H9 (cell line): ENCODE measurements around the gene PNKD. TPM values are rescaled to one million over a fixed set of nuclear protein-coding genes. Genes with fewer than 3 reads are reported as not detected.

Experiments
- DNase-seq: peaks from one replicate; pipeline ENCODE4 v3.0.0-alpha.2; 2017
- H2AFZ ChIP-seq: one replicate; pipeline ENCODE4 v1.6.1; 2013; ENCODE audit warnings: mild to moderate bottlenecking, low read length, control low read depth, moderate library complexity
- H2AK5ac ChIP-seq: 2 replicates; pipeline ENCODE4 v1.6.1; 2013; ENCODE audit warnings: low read length, control low read depth, mixed read lengths; ENCODE audit not compliant: insufficient read length
- H2BK120ac ChIP-seq: one replicate; pipeline ENCODE4 v1.6.1; 2013; ENCODE audit warnings: low read depth, mild to moderate bottlenecking, low read length, control low read depth, inconsistent platforms; ENCODE audit not compliant: poor library complexity, severe bottlenecking
- H2BK12ac ChIP-seq: 2 replicates; pipeline ENCODE4 v1.6.1; 2013; ENCODE audit warnings: low read length, control low read depth, mixed read lengths, low read depth; ENCODE audit not compliant: insufficient read length
- H2BK15ac ChIP-seq: 2 replicates; pipeline ENCODE4 v1.6.1; 2013; ENCODE audit warnings: low read depth, low read length, control low read depth
- H2BK20ac ChIP-seq: one replicate; pipeline ENCODE4 v1.6.1; 2013; ENCODE audit warnings: low read depth, mild to moderate bottlenecking, low read length, control low read depth, inconsistent platforms; ENCODE audit not compliant: poor library complexity, severe bottlenecking
- H2BK5ac ChIP-seq: 2 replicates; pipeline ENCODE4 v1.6.1; 2013; ENCODE audit warnings: low read length, control low read depth, mixed read lengths; ENCODE audit not compliant: insufficient read length
- H3K14ac ChIP-seq: 2 replicates; pipeline ENCODE4 v1.6.1; 2013; ENCODE audit warnings: low read length, control low read depth; ENCODE audit not compliant: insufficient read depth
- H3K18ac ChIP-seq: 2 replicates; pipeline ENCODE4 v1.6.1; 2013; ENCODE audit warnings: low read depth, mild to moderate bottlenecking, mixed read lengths, low read length, control low read depth; ENCODE audit not compliant: insufficient read length
- H3K23ac ChIP-seq: 2 replicates; pipeline ENCODE4 v1.6.1; 2013; ENCODE audit warnings: low read length, control low read depth, mixed read lengths, low read depth; ENCODE audit not compliant: insufficient read length
- H3K23me2 ChIP-seq: 2 replicates; pipeline ENCODE4 v1.6.1; 2013; ENCODE audit warnings: low read depth, mild to moderate bottlenecking, mixed read lengths, low read length, control low read depth; ENCODE audit not compliant: insufficient read length, poor library complexity, severe bottlenecking
- H3K27ac ChIP-seq: 2 replicates; pipeline ENCODE4 v1.5.1; 2013; ENCODE audit warnings: low read length, control low read depth, mixed read lengths, low read depth; ENCODE audit not compliant: insufficient read length
- H3K27me3 ChIP-seq: 2 replicates; pipeline ENCODE4 v1.6.1; 2013; ENCODE audit warnings: low read length, control low read depth, inconsistent platforms; ENCODE audit not compliant: insufficient read depth
- H3K4ac ChIP-seq: 2 replicates; pipeline ENCODE4 v1.6.1; 2013; ENCODE audit warnings: low read depth, mild to moderate bottlenecking, control low read depth, inconsistent platforms, low read length, moderate library complexity
- H3K4me1 ChIP-seq: 2 replicates; pipeline ENCODE4 v1.6.1; 2013; ENCODE audit warnings: low read length, control low read depth, inconsistent platforms; ENCODE audit not compliant: insufficient read depth
- H3K4me2 ChIP-seq: 2 replicates; pipeline ENCODE4 v1.6.1; 2013; ENCODE audit warnings: low read length, control low read depth, mixed read lengths; ENCODE audit not compliant: insufficient read length, insufficient read depth
- H3K56ac ChIP-seq: 2 replicates; pipeline ENCODE4 v1.6.1; 2013; ENCODE audit warnings: low read depth, mild to moderate bottlenecking, mixed read lengths, low read length, control low read depth; ENCODE audit not compliant: insufficient read length
- H3K79me1 ChIP-seq: 2 replicates; pipeline ENCODE4 v1.6.1; 2013; ENCODE audit warnings: low read depth, mild to moderate bottlenecking, moderate library complexity, low read length, control low read depth, inconsistent platforms; ENCODE audit not compliant: insufficient read depth, poor library complexity, severe bottlenecking
- H3K79me2 ChIP-seq: 2 replicates; pipeline ENCODE4 v1.6.1; 2013; ENCODE audit warnings: low read length, control low read depth, inconsistent platforms; ENCODE audit not compliant: insufficient read depth
- H3K9ac ChIP-seq: 2 replicates; pipeline ENCODE4 v1.6.1; 2013; ENCODE audit warnings: low read length, control low read depth, mixed read lengths; ENCODE audit not compliant: insufficient read length; ENCODE audit errors: extremely low read depth
- H3K9me3 ChIP-seq: one replicate; pipeline ENCODE4 v1.6.1; 2013; ENCODE audit warnings: low read depth, low read length, inconsistent platforms; ENCODE audit not compliant: control insufficient read depth
- H3T11ph ChIP-seq: one replicate; pipeline ENCODE4 v1.6.1; 2013; ENCODE audit warnings: mild to moderate bottlenecking, low read length, control low read depth, inconsistent platforms
- H4K20me1 ChIP-seq: one replicate; pipeline ENCODE4 v1.6.1; 2013; ENCODE audit not compliant: control insufficient read depth, insufficient read length, insufficient read depth
- H4K5ac ChIP-seq: 2 replicates; pipeline ENCODE4 v1.6.1; 2013; ENCODE audit warnings: low read depth, mild to moderate bottlenecking, mixed read lengths, low read length, control low read depth; ENCODE audit not compliant: insufficient read length
- H4K8ac ChIP-seq: replicated peaks from 2 replicates; pipeline ENCODE4 v1.6.1; 2013; ENCODE audit warnings: low read length, control low read depth, mixed read lengths, low read depth; ENCODE audit not compliant: insufficient read length
- H4K91ac ChIP-seq: 2 replicates; pipeline ENCODE4 v1.6.1; 2013; ENCODE audit warnings: low read depth, mild to moderate bottlenecking, moderate library complexity, mixed read lengths, low read length, control low read depth; ENCODE audit not compliant: insufficient read length
- H3K27ac Mint-ChIP-seq, 3 experiments: 2 replicates in 2 of 3; 3 replicates in 1 of 3; pipeline ENCODE4 v1.8.0; 2020 to 2021; ENCODE audit warnings: mixed read lengths in 3 of 3, mild to moderate bottlenecking in 1 of 3, moderate library complexity in 1 of 3
- H3K27me3 Mint-ChIP-seq: 2 replicates; pipeline ENCODE4 v1.8.0; 2021; ENCODE audit warnings: low read depth, mild to moderate bottlenecking, moderate library complexity, mixed read lengths
- H3K36me3 Mint-ChIP-seq, 3 experiments: 2 replicates in 2 of 3; 3 replicates in 1 of 3; pipeline ENCODE4 v1.8.0; 2020 to 2021; ENCODE audit warnings: low read depth in 3 of 3, mixed read lengths in 3 of 3; ENCODE audit not compliant: insufficient read depth in 1 of 3
- H3K4me1 Mint-ChIP-seq, 2 experiments: 2 replicates each; pipeline ENCODE4 v1.8.0; 2020; ENCODE audit warnings: mixed read lengths in 2 of 2
- H3K4me3 Mint-ChIP-seq, 2 experiments: 2 replicates in 1 of 2; 3 replicates in 1 of 2; pipeline ENCODE4 v1.8.0; 2020 to 2021; ENCODE audit warnings: mild to moderate bottlenecking in 2 of 2, mixed read lengths in 2 of 2, moderate library complexity in 1 of 2
- H3K9me3 Mint-ChIP-seq, 2 experiments: 2 replicates in 1 of 2; 3 replicates in 1 of 2; pipeline ENCODE4 v1.8.0; 2020; ENCODE audit warnings: mild to moderate bottlenecking in 2 of 2, mixed read lengths in 2 of 2, moderate library complexity in 1 of 2
- CTCF ChIP-seq: fragments of 200-600 bp; sonication (generic); conservative IDR thresholded peaks from 3 replicates; pipeline ENCODE4 v1.8.0; 2021; ENCODE audit warnings: antibody characterized with exemption, mild to moderate bottlenecking
- WGBS: extraction: QIAGEN DNeasy Blood & Tissue Kit; methylation state at CpG from one replicate; pipeline ENCODE4 v1.1.7; 2013; ENCODE audit warnings: missing lambda C conversion rate, low lambda C conversion rate, mixed read lengths; ENCODE audit not compliant: insufficient read length; ENCODE audit errors: extremely low coverage; 5-methylcytosine and 5-hydroxymethylcytosine counted together
- total RNA-seq: library from RNA; stranded (reverse); gene quantifications from 2 replicates; pipeline ENCODE4 v1.2.1, GENCODE V29; 2021

Gene PNKD
- total RNA-seq, 1 experiment from 2014 or later, result 31.6 TPM

GRCh38 chr2:218226903-218227302, 43.4 kb upstream of the PNKD start:
- H2AFZ ChIP-seq, result no peak overlapping the region
- H3K27me3 ChIP-seq, result no peaks in the 10 kb centered on the region
- Mint-ChIP-seq H3K4me3 (no peak overlapping the region), H3K9me3 (no peaks in the 10 kb centered on the region), H3K27me3 (no peaks in the 10 kb centered on the region), H3K27ac (no peak overlapping the region), H3K4me1 (no peaks in the 10 kb centered on the region), H3K36me3 (peaks cover 25 to 72% (median 63%) of the 10 kb centered on the region in 3 experiments)
- H3K23ac ChIP-seq, result no peak overlapping the region
- H2BK20ac ChIP-seq, result no peak overlapping the region
- no peak overlapping the region for H2AK5ac ChIP-seq
- H2BK15ac ChIP-seq, result no peak overlapping the region
- H3K4me2 ChIP-seq, result no peak overlapping the region
- TF ChIP-seq CTCF, result no peak
- H2BK120ac ChIP-seq, result no peak overlapping the region
- no peak overlapping the region for H3K56ac ChIP-seq
- no peak overlapping the region for H4K5ac ChIP-seq
- H2BK5ac ChIP-seq, result no peak overlapping the region
- no peak overlapping the region for H3K9ac ChIP-seq
- no peak overlapping the region for H4K8ac ChIP-seq
- no peak overlapping the region for H4K91ac ChIP-seq
- DNase-seq, result no peak
- no CpG with 5 or more reads among the region's 3 CpGs for WGBS
- H3K23me2 ChIP-seq, result no peaks in the 10 kb centered on the region
- peaks cover 16% of the 10 kb centered on the region for H3K79me2 ChIP-seq
- H3T11ph ChIP-seq, result no peak overlapping the region
- H3K79me1 ChIP-seq, result peaks cover 9% of the 10 kb centered on the region
- H2BK12ac ChIP-seq, result no peak overlapping the region
- H4K20me1 ChIP-seq, result no peaks in the 10 kb centered on the region
- no peak overlapping the region for H3K14ac ChIP-seq
- H3K4ac ChIP-seq, result no peak overlapping the region
- H3K9me3 ChIP-seq, result no peaks in the 10 kb centered on the region
- no peak overlapping the region for H3K27ac ChIP-seq
- H3K4me1 ChIP-seq, result no peaks in the 10 kb centered on the region
- H3K18ac ChIP-seq, result no peak overlapping the region
